NB4 (cell line): ENCODE data around the gene RREB1.

Experiments used
- POLR2A ChIP-seq: IDR thresholded peaks from 2 replicates; pipeline ENCODE4 v1.6.1; 2011; ENCODE audit warnings: mild to moderate bottlenecking; ENCODE audit not compliant: insufficient read length; ENCODE audit errors: extremely low read depth
- TF ChIP-seq, protein P1 (sequence below): IDR thresholded peaks from one replicate; pipeline ENCODE4 v1.5.1; 2012; ENCODE audit warnings: low read depth, low read length

DNA sequence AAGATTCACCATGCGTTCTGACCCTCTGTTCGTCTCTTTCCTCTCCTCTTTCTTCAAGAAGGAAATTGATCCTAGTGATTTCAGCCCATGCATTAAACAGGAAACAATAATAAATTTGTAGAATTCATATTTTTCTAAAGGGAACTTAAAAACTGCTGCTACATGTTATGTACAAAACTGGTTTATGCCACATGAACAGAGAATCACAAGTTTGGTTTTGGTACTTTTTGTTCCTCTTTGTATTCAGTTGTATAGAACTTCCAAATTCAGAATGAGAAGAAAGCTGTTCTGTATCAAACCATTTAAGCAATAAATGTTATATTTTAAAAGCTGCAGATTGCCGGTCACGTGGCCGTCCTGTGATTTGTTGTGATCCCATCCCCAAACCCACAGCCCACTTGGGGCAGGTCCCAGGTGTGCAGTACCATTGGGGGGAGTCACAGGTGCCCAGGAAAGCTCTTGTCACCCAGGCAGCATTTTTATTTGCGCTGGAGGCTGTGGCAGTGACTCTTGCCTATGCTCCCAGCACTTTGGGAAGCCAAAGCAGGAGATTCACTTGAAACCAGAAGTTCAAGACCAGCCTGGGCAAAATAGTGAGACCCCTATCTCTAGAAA, 144.0 kb downstream of the RREB1 start:
- TF ChIP-seq, protein P1, sequence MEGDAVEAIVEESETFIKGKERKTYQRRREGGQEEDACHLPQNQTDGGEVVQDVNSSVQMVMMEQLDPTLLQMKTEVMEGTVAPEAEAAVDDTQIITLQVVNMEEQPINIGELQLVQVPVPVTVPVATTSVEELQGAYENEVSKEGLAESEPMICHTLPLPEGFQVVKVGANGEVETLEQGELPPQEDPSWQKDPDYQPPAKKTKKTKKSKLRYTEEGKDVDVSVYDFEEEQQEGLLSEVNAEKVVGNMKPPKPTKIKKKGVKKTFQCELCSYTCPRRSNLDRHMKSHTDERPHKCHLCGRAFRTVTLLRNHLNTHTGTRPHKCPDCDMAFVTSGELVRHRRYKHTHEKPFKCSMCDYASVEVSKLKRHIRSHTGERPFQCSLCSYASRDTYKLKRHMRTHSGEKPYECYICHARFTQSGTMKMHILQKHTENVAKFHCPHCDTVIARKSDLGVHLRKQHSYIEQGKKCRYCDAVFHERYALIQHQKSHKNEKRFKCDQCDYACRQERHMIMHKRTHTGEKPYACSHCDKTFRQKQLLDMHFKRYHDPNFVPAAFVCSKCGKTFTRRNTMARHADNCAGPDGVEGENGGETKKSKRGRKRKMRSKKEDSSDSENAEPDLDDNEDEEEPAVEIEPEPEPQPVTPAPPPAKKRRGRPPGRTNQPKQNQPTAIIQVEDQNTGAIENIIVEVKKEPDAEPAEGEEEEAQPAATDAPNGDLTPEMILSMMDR = no peak
- no peak for TF ChIP-seq POLR2A
